COLO829 (cell line): Measurements from ENCODE around the gene C2orf76.
"Not testable (repeated sequence)": the region's sequence is repeated elsewhere in the genome, so short reads cannot be mapped to it uniquely, and the experiment has no call there.

Experiments used
- DNase-seq: peaks from one replicate; pipeline ENCODE4 v3.0.0; 2012; ENCODE audit warnings: low spot score

The C2orf76 gene

GRCh38 chr2:119377294-119377992, 10.8 kb upstream of the C2orf76 start:
- DNase-seq: no peak

DNA sequence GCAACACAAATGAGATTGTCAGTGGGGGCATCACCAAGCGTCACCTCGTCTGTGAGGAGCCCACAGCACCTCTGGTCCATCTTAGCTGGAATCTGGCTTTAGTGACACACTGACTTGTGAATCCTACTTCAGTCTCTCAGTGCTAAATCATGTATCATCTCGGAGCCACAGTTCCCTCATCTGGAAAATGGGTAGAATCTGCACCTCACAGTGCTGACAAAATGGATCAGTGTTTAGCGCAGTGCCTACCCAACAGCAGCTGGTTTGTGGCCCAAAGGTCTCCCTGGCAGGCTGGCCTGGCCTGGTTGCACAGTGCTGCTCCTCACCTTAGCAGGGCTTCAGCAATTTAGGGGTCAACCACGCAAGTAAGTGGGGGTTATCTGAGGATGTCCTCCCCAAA, 10.2 kb upstream of the C2orf76 start:
- DNase-seq: no peak

DNA sequence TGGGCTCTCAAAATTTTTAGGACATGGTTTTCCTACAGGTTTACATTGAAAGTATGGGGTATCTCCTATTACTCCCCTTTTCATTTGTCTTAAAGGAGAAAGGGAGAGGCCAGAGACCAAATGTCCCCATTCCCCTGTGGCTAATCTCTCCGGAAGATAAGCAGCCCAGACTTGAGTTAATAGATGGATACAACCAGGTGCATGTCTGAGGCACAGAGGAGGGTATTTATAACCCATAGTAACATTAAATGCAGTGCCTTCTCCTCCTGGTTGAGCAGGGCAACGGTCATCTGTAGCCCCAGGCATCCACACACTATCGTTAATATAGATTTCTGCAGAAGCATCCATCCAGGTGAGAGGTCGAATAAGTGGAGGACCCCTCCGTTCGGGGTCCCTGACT, 9.8 kb upstream of the C2orf76 start:
- not testable (repeated sequence) for DNase-seq

DNA sequence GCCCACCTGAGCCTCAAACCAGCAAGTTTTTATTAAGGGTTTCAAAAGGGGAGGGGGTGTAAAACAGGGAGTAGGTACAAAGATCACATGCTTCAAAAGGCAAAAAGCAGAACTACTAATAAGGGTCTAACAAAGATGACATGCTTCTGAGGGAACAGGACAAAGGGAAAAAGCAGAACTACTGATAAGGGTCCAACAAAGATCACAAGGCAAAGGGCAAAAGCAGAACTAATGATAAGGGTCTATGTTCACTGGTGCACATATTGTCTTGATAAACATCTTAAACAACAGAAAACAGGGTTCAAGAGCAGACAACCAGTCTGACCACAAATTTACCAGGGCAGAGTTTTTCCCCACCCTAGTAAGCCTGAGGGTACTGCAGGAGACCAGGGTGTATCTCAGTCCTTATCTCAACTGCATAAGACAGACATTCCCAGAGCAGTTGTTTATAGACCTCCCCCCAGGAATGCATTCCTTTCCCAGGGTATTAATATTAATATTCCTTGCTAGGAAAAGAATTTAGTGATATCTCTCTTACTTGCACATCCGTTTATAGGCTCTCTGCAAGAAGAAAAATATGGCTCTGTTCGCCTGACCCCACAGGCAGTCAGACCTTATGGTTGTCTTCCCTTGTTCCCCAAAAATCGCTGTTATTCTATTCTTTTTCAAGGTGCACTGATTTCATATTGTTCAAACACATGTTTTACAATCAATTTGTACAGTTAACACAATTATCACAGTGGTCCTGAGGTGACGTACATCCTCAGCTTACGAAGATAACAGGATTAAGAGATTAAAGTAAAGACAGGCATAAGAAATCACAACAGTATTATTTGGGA, 7.5 kb upstream of the C2orf76 start:
- DNase-seq: not testable (repeated sequence)

- no peak for DNase-seq
Measured at GRCh38 chr2:119372778-119373568, 6.3 kb upstream of the C2orf76 start.

- peak; percentile 93 for DNase-seq
Measured at GRCh38 chr2:119371111-119371510, 4.5 kb upstream of the C2orf76 start.

GRCh38 chr2:119369845-119370244, 3.2 kb upstream of the C2orf76 start:
- DNase-seq: no peak

- DNase-seq: no peak
Measured at GRCh38 chr2:119367472-119368099, 952 bp upstream of the C2orf76 start.

GRCh38 chr2:119366161-119366648, 429 bp downstream of the C2orf76 start:
- no peak for DNase-seq

- no peak for DNase-seq
Measured at GRCh38 chr2:119365436-119365835, 1.2 kb downstream of the C2orf76 start.

DNA sequence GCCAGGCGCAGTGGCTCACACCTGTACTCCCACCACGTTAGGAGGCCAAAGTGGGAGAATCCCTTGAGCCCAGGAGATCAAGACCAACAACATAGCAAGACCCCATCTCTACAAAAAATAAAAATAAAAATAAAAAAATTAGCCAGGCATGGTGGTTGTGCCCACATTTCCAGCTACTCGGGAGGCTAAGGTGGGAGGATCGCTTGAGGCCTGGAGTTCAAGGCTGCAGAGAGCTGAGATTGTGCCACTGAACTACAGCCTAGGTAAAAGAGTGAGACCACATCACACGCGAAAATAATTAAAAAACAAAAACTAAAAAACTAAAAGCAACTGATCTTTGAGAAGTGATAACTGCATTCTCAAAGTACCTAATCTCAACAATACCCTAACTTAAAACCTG, 1.8 kb downstream of the C2orf76 start:
- DNase-seq: no peak

GRCh38 chr2:119360423-119360966, 6.1 kb downstream of the C2orf76 start:
- no peak for DNase-seq

- DNase-seq: no peak
Measured at GRCh38 chr2:119359774-119360173, 6.9 kb downstream of the C2orf76 start.

DNA sequence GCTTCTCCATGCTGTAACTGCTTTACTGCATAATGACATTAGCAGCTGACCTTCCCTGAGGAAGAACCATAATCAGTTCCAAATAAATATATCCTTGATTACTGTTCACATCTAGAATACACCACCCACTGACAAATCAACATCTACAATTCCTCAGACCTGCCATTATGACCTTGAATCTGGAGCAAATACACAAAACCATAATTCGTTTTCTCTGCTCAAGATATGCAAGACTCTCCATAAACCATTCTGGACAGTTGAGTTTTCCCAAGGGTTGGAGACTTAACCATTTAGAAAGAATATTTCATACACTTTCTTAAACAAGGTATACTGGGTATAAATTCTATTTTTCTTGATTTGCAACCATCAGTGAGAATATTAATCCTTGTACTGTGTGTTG, 11.8 kb downstream of the C2orf76 start:
- no peak for DNase-seq

DNA sequence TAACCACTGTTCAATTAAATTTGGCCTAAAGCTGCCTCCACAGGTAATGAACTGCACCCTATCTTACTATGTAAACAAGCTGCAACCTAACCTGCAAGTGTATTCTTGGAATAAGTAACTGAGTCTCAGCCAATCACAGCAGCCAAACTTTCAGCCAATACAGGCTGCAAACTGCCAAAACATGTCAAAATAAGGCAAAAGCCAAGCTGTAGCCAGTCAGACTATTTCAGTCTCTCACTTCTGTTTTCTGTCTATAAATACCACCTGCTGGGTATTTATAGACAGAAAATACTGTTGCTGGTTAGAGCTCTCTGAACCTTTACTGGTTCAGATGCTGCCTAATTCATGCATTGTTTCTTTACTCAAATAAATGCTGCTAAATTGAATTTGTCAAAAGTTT, 14.3 kb downstream of the C2orf76 start:
- DNase-seq: no peak

DNA sequence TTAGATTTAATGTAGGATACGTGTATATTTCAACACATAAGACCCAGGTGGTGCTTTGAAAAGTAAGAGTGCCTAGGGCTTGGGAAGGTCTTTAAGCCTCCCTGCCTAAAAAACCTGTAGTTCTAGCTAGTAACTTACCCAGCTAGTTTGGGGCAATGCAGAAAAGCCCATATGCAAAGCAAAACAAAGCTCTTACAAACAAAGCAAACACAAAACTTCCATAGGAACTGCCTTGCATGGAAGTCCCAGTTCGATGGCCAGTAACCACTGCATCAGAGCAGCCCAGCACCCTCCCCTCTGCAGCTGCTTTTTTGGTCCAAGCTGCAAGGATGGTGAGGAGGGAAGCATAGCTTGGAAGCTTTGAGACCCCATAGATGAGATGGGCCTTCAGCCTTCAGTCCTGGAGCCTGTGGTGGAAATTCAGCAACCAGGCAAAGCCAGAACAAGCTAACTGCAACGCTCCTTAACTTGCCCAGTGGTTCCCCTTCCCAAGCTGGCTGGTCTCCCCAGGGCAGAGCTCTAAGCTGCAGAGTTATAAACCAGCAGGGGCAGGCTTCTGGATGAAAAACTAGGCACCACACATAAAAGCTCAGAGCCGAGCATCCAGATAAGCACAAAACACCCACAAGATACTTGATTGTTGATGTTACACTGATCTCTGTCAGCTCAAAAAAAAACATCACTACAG, 16.2 kb downstream of the C2orf76 start:
- DNase-seq: no peak

GRCh38 chr2:119349289-119349688, 17.3 kb downstream of the C2orf76 start:
- no peak for DNase-seq

- DNase-seq: no peak
Measured at GRCh38 chr2:119341684-119342083, 24.9 kb downstream of the C2orf76 start.

DNA sequence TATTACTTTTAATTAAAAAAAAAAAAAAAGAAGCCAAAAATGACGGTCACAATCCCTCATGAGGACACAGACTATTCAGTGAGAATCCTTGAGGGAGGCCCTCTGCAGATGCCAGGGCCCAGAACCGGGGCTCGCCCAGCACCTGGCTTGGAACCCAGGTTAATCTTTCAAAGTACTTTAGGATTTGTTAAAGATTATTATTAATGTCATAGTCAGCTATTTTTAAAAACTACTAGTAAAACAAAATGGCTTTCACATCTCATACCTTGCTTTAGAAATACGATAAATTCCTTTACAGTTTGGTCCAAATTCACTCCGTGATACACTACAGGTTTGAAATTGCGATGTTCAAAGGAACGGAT, 27.1 kb downstream of the C2orf76 start:
- DNase-seq: no peak

DNA sequence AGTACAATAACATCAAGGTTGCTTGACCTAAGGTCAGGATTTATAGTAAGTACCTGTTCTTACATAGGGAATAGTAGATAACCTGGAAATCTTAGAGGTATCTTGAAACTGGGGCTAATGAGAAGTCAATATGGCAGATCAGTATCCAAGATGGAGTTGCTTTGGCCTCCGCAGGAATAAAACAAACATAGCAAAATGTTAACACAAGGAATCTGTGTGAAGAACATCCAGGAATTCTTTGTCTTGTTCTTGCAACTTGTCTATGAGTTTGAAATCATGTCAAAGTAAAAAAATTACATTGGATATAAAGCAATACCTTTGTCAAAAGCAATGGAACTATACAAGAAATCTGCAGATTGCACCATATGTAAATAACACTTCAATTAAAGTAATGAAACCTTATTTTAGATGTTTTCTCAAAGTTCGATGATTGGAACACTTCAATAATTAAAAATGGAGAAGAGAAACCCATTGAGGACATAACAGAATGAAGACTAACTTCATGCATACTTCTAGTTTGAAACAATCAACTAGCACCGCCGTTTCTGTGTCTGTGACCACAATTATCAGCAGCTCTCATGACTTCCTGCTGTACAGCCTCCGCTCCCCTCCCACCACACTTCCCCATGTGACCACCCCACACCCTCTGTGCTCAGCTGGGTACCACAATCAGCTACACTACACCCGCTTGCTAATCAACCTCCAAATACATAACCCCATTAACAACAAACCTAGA, 27.6 kb downstream of the C2orf76 start:
- no peak for DNase-seq

DNA sequence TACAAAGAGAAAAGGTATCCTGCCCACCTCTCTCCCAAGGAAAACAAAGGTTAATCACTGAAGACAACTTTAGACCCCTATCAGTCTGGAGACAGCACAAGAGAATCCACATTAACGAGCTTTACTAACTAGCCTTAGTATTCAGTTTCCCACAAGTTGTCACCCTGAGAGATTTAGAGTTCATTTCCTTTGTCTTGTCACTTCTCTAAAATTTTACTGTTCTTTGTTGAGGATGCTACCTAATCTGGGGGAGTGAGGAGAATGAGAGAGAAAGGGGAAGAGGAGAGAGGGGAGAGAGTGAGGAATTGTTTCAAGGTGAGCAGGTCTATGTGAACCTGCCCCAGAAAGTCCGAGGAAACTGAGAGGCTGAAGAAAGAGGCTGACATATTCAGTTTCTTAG, 28.4 kb downstream of the C2orf76 start:
- DNase-seq: no peak
